PFSK-1 (cell line): ENCODE data around the gene RELL1.

Experiments used
- FOXP2 ChIP-seq: optimal IDR thresholded peaks from 2 replicates; pipeline ENCODE3; 2011; ENCODE audit warnings: borderline replicate concordance, control low read depth, inconsistent platforms; ENCODE audit not compliant: insufficient read depth; ENCODE audit errors: extremely low read length, extremely low read depth
- POLR2AphosphoS5 ChIP-seq: IDR thresholded peaks from 2 replicates; pipeline ENCODE4 v1.6.1; 2012; ENCODE audit warnings: low read depth, mild to moderate bottlenecking, control low read depth, low read length, moderate library complexity
- SIN3A ChIP-seq: IDR thresholded peaks from 2 replicates; pipeline ENCODE4 v1.6.1; 2012; ENCODE audit warnings: mild to moderate bottlenecking, low read length, moderate library complexity, borderline replicate concordance; ENCODE audit not compliant: insufficient read depth
- TAF1 ChIP-seq: IDR thresholded peaks from 2 replicates; pipeline ENCODE4 v1.6.1; 2012; ENCODE audit warnings: low read length, control low read depth, borderline replicate concordance; ENCODE audit not compliant: insufficient read depth
- TF ChIP-seq, protein P1 (sequence below), 2 experiments: IDR thresholded peaks; 2 replicates each; pipeline versions ENCODE4 v1.6.1 to v1.8.0; 2011 to 2012; ENCODE audit warnings: low read depth in 2 of 2, low read length in 2 of 2, control low read depth in 1 of 2, inconsistent platforms in 1 of 2, mild to moderate bottlenecking in 1 of 2, moderate library complexity in 1 of 2; ENCODE audit not compliant: insufficient read depth in 1 of 2

Gene RELL1

GRCh38 chr4:37674439-37674838 lies 11.7 kb downstream of the RELL1 start:
- TF ChIP-seq POLR2AphosphoS5 = no peak
- TF ChIP-seq, protein P1, sequence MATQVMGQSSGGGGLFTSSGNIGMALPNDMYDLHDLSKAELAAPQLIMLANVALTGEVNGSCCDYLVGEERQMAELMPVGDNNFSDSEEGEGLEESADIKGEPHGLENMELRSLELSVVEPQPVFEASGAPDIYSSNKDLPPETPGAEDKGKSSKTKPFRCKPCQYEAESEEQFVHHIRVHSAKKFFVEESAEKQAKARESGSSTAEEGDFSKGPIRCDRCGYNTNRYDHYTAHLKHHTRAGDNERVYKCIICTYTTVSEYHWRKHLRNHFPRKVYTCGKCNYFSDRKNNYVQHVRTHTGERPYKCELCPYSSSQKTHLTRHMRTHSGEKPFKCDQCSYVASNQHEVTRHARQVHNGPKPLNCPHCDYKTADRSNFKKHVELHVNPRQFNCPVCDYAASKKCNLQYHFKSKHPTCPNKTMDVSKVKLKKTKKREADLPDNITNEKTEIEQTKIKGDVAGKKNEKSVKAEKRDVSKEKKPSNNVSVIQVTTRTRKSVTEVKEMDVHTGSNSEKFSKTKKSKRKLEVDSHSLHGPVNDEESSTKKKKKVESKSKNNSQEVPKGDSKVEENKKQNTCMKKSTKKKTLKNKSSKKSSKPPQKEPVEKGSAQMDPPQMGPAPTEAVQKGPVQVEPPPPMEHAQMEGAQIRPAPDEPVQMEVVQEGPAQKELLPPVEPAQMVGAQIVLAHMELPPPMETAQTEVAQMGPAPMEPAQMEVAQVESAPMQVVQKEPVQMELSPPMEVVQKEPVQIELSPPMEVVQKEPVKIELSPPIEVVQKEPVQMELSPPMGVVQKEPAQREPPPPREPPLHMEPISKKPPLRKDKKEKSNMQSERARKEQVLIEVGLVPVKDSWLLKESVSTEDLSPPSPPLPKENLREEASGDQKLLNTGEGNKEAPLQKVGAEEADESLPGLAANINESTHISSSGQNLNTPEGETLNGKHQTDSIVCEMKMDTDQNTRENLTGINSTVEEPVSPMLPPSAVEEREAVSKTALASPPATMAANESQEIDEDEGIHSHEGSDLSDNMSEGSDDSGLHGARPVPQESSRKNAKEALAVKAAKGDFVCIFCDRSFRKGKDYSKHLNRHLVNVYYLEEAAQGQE (IDR thresholded peaks at IDR 0.05; ENCODE audit: insufficient read depth in 1 of 2, low read depth in 2 of 2, low read length in 2 of 2) = no peak
- TF ChIP-seq SIN3A = no peak
- no peak for TF ChIP-seq FOXP2

GRCh38 chr4:37673538-37674192 lies 12.5 kb downstream of the RELL1 start:
- TF ChIP-seq, protein P1 (IDR thresholded peaks at IDR 0.05; ENCODE audit: insufficient read depth in 1 of 2, low read depth in 2 of 2, low read length in 2 of 2) = no peak
- TF ChIP-seq TAF1 (no peak), SIN3A (no peak), POLR2AphosphoS5 (no peak), FOXP2 (no peak)

DNA sequence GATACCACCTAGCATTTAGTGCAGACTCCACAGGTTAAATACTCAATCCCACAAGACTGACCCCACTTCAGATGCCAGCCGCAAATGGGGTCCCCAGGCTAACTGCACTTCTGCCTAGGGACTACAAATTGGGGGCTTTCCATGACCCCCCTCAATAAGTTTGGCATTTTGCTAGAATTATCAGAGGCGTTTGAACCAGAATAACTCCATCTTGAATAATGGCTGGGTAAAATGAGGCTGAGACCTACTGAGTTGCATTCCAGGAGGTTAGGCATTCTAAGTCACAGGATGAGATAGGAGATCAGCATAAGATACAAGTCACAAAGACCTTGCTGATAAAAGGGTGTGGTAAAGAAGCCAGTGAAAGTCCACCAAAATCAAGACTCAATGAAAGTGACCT lies 15.1 kb downstream of the RELL1 start:
- TF ChIP-seq POLR2AphosphoS5 (no peak), FOXP2 (no peak), SIN3A (no peak), TAF1 (no peak)
- TF ChIP-seq, protein P1 (IDR thresholded peaks at IDR 0.05; ENCODE audit: insufficient read depth in 1 of 2, low read depth in 2 of 2, low read length in 2 of 2) = no peak

DNA sequence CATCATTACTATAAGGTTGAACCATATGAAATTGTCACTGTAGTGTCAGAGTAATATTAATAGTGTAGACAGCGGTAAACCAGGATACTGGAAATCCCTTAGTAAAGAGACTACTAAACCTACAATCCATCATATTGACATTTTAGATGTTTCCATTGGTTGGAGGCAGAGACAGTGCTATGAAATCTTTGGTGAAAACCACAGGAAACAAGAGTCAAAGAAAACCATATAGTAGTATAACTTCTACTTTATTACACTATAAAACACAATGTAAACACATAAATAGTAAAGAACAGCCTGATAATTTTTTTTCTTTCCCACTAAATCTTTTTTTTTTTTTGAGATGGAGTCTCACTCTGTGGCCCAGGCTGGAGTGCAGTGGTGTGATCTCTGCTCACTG lies 15.9 kb downstream of the RELL1 start:
- no peak for TF ChIP-seq FOXP2
- TF ChIP-seq SIN3A = no peak
- no peak for TF ChIP-seq TAF1
- TF ChIP-seq POLR2AphosphoS5 = no peak
- TF ChIP-seq, protein P1 (IDR thresholded peaks at IDR 0.05; ENCODE audit: insufficient read depth in 1 of 2, low read depth in 2 of 2, low read length in 2 of 2) = no peak
